ENCODE data around the gene SORBS2.

SORBS2 gene

DNA sequence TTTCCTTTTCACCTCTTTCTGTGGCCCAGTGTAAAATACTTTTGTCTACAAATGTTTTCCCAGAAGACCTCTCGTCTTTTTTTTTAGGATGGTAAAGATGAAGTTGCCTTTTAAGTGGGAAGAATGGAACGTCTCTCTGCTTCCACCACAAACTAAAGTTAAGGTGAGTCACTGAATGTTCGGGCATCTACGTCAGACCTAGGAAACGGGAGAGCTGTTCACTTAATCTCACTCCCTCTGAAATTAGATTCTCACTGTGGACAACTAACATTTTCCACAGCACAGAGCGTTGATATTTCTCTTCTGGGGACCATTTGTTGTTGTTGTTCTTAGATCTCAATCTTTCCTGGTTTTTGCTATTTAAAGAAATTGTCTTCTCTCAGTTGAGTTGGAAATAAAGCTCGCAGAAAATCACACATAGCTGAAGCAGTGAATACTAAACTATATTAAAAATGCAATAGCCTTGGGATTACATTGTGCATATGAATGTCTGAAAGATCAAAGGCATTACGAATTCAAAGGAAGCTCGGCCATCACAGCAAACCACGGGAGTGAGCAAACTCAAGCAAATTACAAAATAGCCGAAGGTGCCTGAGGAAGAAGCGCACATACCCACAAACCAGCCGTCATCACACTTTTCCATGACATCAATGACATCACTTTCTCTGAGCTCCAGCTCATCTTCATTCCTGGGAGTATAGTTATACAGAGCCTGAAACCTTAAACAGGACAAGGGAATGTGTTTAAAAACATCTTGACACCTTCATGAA is 222.7 kb downstream of the SORBS2 start:
- DNase-seq (ENCODE audit: low read depth): no peak

DNA sequence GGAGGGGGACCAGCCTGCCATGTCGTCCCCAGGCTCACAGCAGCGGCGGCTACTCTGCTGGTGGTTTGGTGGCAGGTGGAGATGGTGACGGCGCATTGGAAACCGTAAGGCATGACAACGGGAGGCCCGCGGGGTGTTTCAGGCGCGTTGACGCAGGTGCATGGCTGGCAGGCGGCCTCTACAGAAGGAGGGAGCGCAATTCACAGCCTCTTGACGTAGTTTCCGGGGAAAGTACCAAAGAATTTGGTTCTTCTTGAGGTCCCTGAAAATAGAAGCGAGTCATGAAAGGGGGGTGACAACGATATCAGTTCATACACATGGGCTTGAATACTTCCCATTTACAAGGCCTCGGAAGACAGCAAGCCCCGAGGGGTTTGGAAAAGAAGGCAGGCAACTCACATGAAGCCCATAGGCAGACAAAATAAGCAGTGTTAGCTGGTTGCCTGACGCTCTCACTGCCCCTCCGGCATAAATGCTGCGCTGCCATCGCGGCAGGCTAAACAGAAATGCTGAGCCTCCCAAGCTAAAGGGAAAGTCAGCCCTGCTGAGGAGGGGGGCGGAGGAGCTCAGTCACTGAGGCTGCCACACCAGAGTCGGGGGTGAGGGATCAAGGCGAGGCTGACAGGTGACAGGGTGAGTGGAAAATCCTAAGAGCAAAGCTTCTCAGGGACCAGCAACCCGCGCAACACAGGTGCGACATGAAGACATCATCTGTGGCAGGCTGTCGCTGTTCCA is 224.4 kb downstream of the SORBS2 start:
- DNase-seq (ENCODE audit: low read depth): no peak

- DNase-seq (ENCODE audit: low read depth): no peak
Observed at GRCh38 chr4:185587030-185587426, 225.0 kb downstream of the SORBS2 start.

GRCh38 chr4:185585211-185585610 is 226.8 kb downstream of the SORBS2 start:
- no peak for DNase-seq (ENCODE audit: low read depth)

GRCh38 chr4:185583813-185584212 is 228.2 kb downstream of the SORBS2 start:
- no peak for DNase-seq (ENCODE audit: low read depth)

- no peak for DNase-seq (ENCODE audit: low read depth)
Observed at GRCh38 chr4:185582651-185583400, 229.2 kb downstream of the SORBS2 start.

DNA sequence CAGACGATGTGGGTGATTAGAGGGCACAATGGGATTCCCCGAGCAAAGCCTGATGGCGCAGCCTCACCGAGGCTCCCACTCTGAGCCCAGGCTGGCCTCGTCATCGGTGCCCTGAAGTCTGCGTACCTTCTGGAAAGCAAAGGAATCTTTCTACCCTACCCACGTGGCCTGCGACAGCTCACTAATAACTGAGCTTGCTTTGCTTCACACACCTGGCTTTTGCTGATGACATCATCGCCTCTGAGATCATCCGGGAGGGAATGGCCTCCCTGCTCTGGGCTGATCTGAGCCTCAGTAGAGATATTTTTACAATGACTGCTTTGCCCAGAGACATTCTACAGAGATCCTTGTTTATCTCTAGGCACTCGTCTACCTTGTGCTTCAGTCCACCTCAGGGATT is 231.3 kb downstream of the SORBS2 start:
- no peak for DNase-seq (ENCODE audit: low read depth)

GRCh38 chr4:185578284-185578683 is 233.7 kb downstream of the SORBS2 start:
- DNase-seq (ENCODE audit: low read depth): no peak

DNA sequence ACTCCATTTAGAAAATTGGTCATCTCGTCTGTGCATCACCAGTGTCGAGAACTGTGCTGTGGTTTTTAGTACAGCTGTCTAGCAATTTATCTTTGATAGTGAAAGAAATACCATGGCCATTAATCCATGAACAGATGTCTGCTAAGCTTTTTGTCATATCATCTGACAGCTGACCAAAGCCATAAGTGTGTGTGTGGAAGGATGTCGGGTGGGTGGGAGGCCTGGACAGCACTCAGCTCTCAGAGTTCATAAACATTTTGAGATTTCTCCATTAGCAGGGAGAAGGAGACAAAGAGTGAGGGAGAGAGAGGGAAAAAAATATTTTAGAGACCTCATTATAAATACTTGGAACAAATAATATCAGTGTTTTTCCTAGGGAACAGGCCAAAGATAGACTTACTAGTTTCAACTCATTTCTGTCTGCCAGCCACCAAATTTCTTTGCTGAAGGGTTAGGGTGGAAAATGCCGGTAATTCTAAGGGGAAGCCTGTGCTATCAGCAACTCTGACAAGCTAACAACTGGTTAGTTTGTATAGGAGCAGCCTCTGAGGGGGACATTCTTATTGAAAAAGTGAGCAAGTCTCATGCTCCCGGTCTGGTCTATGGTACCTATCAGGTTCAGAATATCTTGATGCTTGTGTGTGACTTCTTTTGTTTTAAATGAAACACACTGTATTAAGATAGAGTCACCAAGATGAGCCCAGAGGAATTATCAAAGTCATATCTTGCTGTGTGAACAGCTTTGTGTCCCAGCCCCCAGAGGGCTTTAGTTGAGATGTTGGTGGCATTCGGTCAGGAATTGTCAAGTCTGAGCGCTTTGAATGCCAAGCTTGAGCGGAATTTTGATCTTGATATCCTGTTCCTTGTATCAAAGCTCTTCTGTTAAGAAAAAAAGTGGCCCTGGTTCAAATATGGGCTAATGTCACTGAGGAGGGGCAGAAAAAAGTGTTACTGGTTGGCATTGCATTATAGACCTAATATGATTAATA is 234.7 kb downstream of the SORBS2 start:
- DNase-seq (ENCODE audit: low read depth): no peak

DNA sequence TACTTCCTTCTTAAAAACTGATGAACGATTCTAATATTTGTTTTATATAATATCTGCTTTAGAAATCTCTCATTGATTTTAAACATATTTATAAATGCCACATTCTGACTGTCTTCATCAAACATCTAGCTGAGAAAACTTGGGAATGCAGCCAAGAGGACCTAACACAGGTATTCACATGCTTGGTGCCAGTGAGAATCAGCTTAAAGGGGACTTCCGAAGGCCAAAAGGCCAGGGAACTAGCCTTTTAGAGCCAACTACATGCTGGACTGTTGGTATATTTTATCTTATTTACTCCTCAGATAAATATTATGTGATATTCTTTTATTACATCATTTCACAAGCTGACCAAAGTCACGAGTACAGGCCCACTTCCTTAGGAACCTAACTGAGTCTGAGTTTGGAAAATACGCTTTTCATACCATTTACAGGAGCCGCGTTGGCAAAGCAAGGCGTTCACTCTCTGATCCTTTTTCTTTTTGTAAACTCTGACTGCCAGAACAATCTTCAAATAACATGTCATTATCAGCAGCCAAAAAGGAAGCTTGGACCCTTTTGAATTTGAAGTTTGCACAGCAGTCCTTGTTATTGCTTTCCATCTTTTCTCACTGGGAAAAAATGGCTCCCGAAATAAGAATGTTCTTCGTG is 235.6 kb downstream of the SORBS2 start:
- no peak for DNase-seq (ENCODE audit: low read depth)

DNA sequence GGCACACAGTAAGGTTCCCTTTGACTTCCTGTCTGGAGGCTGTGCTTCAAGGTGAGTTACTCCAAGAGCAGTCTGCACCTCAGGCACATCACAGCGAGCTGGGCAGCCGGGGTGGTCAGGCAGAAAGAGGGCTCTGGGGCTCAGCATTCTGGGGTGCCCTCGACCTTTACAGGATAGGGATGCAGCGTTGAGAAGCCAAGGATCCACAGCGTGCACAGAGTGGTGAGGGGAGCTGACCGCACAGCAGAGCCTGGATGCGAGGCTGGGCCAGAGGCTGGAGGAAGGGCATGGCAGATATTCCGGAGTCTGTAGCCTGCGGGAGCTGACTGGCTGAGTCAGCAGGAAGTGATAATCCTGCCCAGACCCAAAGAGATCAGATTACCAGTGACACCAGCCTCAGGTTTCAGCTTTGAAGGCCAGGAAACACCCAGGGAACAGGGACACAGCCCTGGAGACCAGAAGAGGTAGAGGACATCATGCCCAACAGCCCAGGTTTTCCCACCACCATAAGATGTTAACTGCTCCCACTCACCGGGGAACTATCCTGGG is 238.3 kb downstream of the SORBS2 start:
- DNase-seq (ENCODE audit: low read depth): peak; percentile 79

- no peak for DNase-seq (ENCODE audit: low read depth)
Observed at GRCh38 chr4:185570727-185571126, 241.3 kb downstream of the SORBS2 start.

DNA sequence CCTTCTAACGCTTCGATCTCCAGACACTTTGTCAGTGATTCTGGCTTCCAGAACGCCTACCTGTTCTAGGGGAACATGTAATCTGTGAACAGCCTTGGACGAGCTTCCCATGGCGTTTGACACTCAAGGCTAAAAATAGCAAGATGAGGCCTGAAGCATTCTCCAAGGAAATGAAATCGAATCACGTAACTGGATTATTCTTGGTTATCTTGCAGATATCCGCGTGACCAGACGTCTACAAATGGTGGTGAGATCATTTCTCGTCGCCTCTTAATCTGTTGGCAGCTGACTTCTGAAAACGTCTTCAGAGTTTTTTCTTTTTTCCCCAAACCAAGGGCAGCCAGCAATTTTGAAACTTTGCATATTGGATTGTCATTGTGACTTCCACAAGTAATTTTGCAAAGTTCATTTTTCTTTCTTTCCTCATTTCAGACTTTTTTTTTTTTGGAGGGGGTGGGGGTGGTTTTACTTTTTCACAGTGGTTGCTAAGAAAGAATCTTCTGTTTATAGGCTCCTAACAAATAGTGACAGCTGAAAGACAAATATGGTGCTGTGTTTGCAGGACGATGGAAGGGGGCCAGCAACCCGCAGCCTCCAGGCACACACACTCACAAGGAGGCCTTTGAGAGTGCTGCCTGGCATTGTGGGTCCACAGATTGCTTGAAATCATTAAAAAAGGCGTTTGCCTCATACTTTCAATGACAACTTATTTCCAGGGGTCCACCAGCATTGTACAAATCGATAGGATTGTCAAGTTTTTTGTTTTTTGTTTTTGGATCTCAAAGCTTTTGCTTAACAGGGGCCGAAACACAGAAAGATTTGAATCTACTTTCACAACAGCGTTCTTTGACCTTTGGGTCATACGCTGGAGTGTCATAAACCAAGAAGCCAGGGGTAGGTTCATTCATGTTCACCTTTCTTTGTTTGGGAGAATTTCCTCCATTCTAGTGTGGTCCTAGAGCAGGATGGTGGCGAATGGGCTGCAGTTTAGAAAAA is 244.3 kb downstream of the SORBS2 start:
- DNase-seq (ENCODE audit: low read depth): peak; percentile 39

- DNase-seq (ENCODE audit: low read depth): peak; percentile 58
Observed at GRCh38 chr4:185566972-185567371, 245.0 kb downstream of the SORBS2 start.

DNA sequence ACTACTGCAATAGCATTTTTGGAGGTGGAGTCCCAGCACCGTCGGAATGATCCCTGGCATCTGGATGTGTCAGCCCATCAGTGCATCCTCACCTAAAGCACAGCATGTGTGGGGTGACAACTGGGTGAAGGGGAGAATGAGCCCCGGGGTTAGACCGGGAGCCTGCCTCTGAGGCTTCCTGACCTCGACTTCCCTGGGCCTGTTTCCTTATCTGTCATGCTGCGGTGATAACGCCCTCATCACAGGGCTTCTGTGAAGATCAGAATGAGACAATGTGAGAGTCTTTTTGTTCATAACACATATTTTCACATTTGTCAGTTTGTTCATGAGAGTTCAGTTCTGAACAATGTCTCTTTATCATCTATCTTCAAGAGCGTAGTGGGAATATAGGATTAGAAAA is 245.6 kb downstream of the SORBS2 start:
- no peak for DNase-seq (ENCODE audit: low read depth)

DNA sequence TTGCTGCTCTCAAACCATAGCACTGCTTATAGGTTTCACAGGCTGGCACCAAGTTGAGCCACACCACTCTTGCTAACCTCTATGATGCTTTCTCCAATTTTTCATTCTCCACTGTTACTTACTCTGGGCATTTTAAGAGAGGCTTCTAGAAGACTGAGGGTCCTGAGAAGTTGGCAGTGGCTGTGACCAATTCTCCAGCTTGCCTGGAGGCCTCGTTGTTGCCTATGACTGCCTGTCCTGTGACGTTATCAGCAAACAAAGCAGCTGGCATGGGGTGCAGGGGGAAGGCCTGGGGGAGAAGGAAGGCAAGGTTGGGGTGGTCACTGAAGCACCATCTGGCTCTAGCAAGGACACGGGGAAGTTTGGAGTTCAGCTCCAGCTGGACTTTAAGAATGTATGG is 246.3 kb downstream of the SORBS2 start:
- no peak for DNase-seq (ENCODE audit: low read depth)

GRCh38 chr4:185564349-185564748 is 247.6 kb downstream of the SORBS2 start:
- DNase-seq (ENCODE audit: low read depth): no peak

- DNase-seq (ENCODE audit: low read depth): no peak
Observed at GRCh38 chr4:185562531-185562930, 249.5 kb downstream of the SORBS2 start.

- DNase-seq (ENCODE audit: low read depth): no peak
Observed at GRCh38 chr4:185560316-185560715, 251.7 kb downstream of the SORBS2 start.

GRCh38 chr4:185559915-185560281 is 252.1 kb downstream of the SORBS2 start:
- peak; percentile 43 for DNase-seq (ENCODE audit: low read depth)

Data from EH (cell line).